ENCODE measurements around the gene RCOR1. TPM values are rescaled to one million over a fixed set of nuclear protein-coding genes. Genes with fewer than 3 reads are reported as not detected.

The RCOR1 gene
- total RNA-seq, 1 experiment from 2014 or later: 25.4 TPM

DNA sequence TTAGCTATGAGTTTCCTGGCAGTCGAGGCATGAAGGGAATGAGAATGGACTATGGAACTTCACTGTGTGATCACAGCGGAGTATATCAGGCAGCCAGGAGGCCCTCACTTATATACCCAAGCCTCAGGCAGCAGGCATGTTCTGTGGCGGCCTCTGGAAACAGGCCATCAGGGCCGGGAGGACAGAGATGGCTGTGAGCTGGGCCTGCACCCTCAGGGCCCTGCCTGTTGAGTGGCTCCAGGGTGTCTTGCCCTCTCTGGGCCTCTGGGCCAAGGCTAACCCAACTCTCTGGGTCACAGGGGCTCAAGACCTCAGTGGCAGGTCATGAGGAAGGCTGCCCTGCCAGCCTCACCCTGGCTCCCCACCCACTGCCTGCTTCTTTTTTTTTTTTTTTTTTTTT is 33.9 kb upstream of the RCOR1 start:
- peaks cover under 1% of the 10 kb centered on the region; the same call in 1 of the 2 replicates for H3K27me3 Mint-ChIP-seq (ENCODE audit: low read depth)
- H3K36me3 Mint-ChIP-seq: no peaks in the 10 kb centered on the region
- ATAC-seq (no peak), DNase-seq (ENCODE audit: low spot score) (no peak)
- ChIA-PET CTCF (no interaction called here), POLR2A (no interaction called here)
- H3K4me1 Mint-ChIP-seq: 0 out of 2 replicates have a peak, but pooled peaks cover 2% of the 10 kb centered on the region
- no peak overlapping the region for H3K4me3 Mint-ChIP-seq
- H3K27ac Mint-ChIP-seq: no peak overlapping the region
- TF ChIP-seq, protein P1, sequence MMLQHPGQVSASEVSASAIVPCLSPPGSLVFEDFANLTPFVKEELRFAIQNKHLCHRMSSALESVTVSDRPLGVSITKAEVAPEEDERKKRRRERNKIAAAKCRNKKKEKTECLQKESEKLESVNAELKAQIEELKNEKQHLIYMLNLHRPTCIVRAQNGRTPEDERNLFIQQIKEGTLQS (CRISPR knock-in tag; conservative IDR thresholded peaks at IDR 0.05): no peak
- TF ChIP-seq JAZF1 (CRISPR knock-in tag; IDR thresholded peaks at IDR 0.05) (no peak), NR2C2 (CRISPR knock-in tag; IDR thresholded peaks at IDR 0.05) (no peak), SMAD4 (CRISPR knock-in tag; IDR thresholded peaks at IDR 0.05) (no peak), ATF1 (CRISPR knock-in tag; IDR thresholded peaks at IDR 0.05) (no peak), CREB1 (CRISPR knock-in tag; IDR thresholded peaks at IDR 0.05) (no peak), ATF6 (CRISPR knock-in tag; IDR thresholded peaks at IDR 0.05) (no peak), USF2 (CRISPR knock-in tag; IDR thresholded peaks at IDR 0.05) (no peak), ZNF512 (CRISPR knock-in tag; IDR thresholded peaks at IDR 0.05; ENCODE audit: borderline replicate concordance) (no peak)
- TF ChIP-seq, protein P2, sequence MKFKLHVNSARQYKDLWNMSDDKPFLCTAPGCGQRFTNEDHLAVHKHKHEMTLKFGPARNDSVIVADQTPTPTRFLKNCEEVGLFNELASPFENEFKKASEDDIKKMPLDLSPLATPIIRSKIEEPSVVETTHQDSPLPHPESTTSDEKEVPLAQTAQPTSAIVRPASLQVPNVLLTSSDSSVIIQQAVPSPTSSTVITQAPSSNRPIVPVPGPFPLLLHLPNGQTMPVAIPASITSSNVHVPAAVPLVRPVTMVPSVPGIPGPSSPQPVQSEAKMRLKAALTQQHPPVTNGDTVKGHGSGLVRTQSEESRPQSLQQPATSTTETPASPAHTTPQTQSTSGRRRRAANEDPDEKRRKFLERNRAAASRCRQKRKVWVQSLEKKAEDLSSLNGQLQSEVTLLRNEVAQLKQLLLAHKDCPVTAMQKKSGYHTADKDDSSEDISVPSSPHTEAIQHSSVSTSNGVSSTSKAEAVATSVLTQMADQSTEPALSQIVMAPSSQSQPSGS (CRISPR knock-in tag; IDR thresholded peaks at IDR 0.05; ENCODE audit: borderline replicate concordance, low read depth): no peak
- TF ChIP-seq, protein P3, sequence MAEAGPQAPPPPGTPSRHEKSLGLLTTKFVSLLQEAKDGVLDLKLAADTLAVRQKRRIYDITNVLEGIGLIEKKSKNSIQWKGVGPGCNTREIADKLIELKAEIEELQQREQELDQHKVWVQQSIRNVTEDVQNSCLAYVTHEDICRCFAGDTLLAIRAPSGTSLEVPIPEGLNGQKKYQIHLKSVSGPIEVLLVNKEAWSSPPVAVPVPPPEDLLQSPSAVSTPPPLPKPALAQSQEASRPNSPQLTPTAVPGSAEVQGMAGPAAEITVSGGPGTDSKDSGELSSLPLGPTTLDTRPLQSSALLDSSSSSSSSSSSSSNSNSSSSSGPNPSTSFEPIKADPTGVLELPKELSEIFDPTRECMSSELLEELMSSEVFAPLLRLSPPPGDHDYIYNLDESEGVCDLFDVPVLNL (CRISPR knock-in tag; IDR thresholded peaks at IDR 0.05; ENCODE audit: borderline replicate concordance, low read depth): no peak
- TF ChIP-seq, protein P4, sequence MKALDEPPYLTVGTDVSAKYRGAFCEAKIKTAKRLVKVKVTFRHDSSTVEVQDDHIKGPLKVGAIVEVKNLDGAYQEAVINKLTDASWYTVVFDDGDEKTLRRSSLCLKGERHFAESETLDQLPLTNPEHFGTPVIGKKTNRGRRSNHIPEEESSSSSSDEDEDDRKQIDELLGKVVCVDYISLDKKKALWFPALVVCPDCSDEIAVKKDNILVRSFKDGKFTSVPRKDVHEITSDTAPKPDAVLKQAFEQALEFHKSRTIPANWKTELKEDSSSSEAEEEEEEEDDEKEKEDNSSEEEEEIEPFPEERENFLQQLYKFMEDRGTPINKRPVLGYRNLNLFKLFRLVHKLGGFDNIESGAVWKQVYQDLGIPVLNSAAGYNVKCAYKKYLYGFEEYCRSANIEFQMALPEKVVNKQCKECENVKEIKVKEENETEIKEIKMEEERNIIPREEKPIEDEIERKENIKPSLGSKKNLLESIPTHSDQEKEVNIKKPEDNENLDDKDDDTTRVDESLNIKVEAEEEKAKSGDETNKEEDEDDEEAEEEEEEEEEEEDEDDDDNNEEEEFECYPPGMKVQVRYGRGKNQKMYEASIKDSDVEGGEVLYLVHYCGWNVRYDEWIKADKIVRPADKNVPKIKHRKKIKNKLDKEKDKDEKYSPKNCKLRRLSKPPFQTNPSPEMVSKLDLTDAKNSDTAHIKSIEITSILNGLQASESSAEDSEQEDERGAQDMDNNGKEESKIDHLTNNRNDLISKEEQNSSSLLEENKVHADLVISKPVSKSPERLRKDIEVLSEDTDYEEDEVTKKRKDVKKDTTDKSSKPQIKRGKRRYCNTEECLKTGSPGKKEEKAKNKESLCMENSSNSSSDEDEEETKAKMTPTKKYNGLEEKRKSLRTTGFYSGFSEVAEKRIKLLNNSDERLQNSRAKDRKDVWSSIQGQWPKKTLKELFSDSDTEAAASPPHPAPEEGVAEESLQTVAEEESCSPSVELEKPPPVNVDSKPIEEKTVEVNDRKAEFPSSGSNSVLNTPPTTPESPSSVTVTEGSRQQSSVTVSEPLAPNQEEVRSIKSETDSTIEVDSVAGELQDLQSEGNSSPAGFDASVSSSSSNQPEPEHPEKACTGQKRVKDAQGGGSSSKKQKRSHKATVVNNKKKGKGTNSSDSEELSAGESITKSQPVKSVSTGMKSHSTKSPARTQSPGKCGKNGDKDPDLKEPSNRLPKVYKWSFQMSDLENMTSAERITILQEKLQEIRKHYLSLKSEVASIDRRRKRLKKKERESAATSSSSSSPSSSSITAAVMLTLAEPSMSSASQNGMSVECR (CRISPR knock-in tag; IDR thresholded peaks at IDR 0.05; ENCODE audit: borderline replicate concordance): no peak
- TF ChIP-seq, protein P5, sequence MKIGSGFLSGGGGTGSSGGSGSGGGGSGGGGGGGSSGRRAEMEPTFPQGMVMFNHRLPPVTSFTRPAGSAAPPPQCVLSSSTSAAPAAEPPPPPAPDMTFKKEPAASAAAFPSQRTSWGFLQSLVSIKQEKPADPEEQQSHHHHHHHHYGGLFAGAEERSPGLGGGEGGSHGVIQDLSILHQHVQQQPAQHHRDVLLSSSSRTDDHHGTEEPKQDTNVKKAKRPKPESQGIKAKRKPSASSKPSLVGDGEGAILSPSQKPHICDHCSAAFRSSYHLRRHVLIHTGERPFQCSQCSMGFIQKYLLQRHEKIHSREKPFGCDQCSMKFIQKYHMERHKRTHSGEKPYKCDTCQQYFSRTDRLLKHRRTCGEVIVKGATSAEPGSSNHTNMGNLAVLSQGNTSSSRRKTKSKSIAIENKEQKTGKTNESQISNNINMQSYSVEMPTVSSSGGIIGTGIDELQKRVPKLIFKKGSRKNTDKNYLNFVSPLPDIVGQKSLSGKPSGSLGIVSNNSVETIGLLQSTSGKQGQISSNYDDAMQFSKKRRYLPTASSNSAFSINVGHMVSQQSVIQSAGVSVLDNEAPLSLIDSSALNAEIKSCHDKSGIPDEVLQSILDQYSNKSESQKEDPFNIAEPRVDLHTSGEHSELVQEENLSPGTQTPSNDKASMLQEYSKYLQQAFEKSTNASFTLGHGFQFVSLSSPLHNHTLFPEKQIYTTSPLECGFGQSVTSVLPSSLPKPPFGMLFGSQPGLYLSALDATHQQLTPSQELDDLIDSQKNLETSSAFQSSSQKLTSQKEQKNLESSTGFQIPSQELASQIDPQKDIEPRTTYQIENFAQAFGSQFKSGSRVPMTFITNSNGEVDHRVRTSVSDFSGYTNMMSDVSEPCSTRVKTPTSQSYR (CRISPR knock-in tag; IDR thresholded peaks at IDR 0.05): no peak
- H3K9me3 Mint-ChIP-seq: peaks cover 5% of the 10 kb centered on the region
